ENCODE results near the gene RAPGEF1. TPM values are rescaled to one million over a fixed set of nuclear protein-coding genes. Genes with fewer than 3 reads are reported as not detected.

RAPGEF1 gene
- total and polyA plus RNA-seq, 7 donors: 72.3 to 319 (median 268) TPM

- H3K27ac ChIP-seq: no peak overlapping the region
- ATAC-seq: peak in 2 of 4 donors; percentile 9 to 26
- no peak for DNase-seq
- TF ChIP-seq CTCF (IDR thresholded peaks at IDR 0.05): no peak
- peaks cover 0 to 40% (median 10%) of the 10 kb centered on the region in 3 donors for H3K27me3 ChIP-seq (ENCODE audit: insufficient read depth in 3 of 3, low read length in 2 of 3)
- no peak overlapping the region for H3K4me3 ChIP-seq
- no peaks in the 10 kb centered on the region for H3K36me3 ChIP-seq (ENCODE audit: insufficient read depth in 1 of 2, low read depth in 1 of 2)
- H3K9me3 ChIP-seq: peaks cover 8% of the 10 kb centered on the region
- H3K4me1 ChIP-seq: no peaks in the 10 kb centered on the region
- intact Hi-C loops (cut with DNase I): no loop called here
- 89 to 92% (median 91%) methylated on average over 23 to 25 of the region's 25 CpGs for WGBS, 3 donors
Measured at GRCh38 chr9:131557855-131558548, 181.9 kb downstream of the RAPGEF1 start.

- intact Hi-C loops (cut with DNase I): no loop called here
- Histone ChIP-seq H3K36me3 (ENCODE audit: insufficient read depth in 1 of 2, low read depth in 1 of 2) (no peaks in the 10 kb centered on the region), H3K27ac (no peak overlapping the region), H3K9me3 (no peaks in the 10 kb centered on the region), H3K4me3 (no peak overlapping the region), H3K27me3 (ENCODE audit: insufficient read depth in 3 of 3, low read length in 2 of 3) (peaks cover 0 to 54% (median 10%) of the 10 kb centered on the region in 3 donors), H3K4me1 (no peaks in the 10 kb centered on the region)
- 75 to 79% (median 78%) methylated on average over 13 to 15 of the region's 15 CpGs for WGBS, 3 donors
- peak in 1 of 4 donors; percentile 14 for ATAC-seq
- DNase-seq: no peak
- TF ChIP-seq CTCF (IDR thresholded peaks at IDR 0.05): no peak
Measured at GRCh38 chr9:131555841-131556673, 183.8 kb downstream of the RAPGEF1 start.

GRCh38 chr9:131554843-131555351 lies 185.0 kb downstream of the RAPGEF1 start:
- peaks cover 0 to 55% (median 13%) of the 10 kb centered on the region in 3 donors for H3K27me3 ChIP-seq (ENCODE audit: insufficient read depth in 3 of 3, low read length in 2 of 3)

More at GRCh38 chr9:131554843-131555351, 185.0 kb downstream of the RAPGEF1 start:
- Histone ChIP-seq H3K9me3 (no peaks in the 10 kb centered on the region), H3K36me3 (ENCODE audit: insufficient read depth in 1 of 2, low read depth in 1 of 2) (no peaks in the 10 kb centered on the region), H3K4me3 (no peak overlapping the region), H3K4me1 (no peaks in the 10 kb centered on the region), H3K27ac (no peak overlapping the region)
- ATAC-seq: no peak
- DNase-seq: no peak
- no peak for TF ChIP-seq CTCF (IDR thresholded peaks at IDR 0.05)
- intact Hi-C loops (cut with DNase I): no loop called here
- 20 to 35% (median 34%) methylated on average over 22 to 54 of the region's 54 CpGs for WGBS, 3 donors

All from psoas muscle (tissue), 8 donors.